ENCODE data around the gene CCR4. TPM values are rescaled to one million over a fixed set of nuclear protein-coding genes. Genes with fewer than 3 reads are reported as not detected.

CCR4 gene
- total RNA-seq, 1 experiment from 2014 or later = not detected

DNA sequence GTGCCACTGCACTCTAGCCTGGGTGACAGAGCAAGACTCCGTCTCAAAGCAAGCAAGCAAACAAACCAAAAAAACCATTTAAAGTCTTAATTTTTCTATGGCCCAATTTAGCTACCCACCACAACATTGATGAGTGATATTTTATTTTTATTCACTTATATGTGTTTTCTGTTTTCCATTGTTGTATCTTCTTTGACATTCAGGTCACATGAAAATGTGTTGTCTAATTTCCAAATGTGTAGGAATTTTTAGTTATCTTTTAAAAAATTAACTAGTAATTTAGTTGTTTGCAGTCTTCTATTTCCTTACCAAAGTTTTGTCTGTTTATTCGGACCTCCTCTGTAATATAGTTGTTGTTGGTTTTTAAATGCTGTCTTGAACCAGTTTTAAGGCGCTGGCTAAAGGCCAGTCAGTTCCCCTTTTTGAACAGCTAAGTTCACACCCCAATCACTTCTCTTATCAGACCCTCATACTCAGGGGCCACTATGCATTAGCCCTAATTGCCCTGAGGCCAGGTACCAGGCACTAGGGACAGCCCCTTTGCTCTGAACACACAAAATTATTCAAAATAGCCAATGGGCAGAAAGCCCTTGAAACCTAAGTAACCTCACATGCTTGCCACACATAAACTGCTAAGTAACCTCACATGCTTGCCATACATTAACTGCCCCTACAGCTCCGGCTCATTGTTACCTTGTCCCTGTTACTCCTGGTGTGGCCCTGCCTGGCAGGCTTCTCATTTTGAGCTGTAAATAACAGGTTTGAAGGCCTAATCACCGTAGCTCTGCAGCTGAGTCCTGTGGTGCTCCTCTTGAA is 4.3 kb upstream of the CCR4 start:
- H3K9ac ChIP-seq (ENCODE audit: low read length) = no peak overlapping the region
- ATAC-seq (no peak), DNase-seq (ENCODE audit: low read depth, low spot score) (no peak)
- peak overlapping the region; percentile 84 for H2AFZ ChIP-seq (ENCODE audit: low read depth, low read length, poor library complexity, severe bottlenecking)
- ChIA-PET POLR2A (no interaction called here), CTCF (interaction anchor here (0.7 to 4.1 kb wide), 10 partner anchors 13 to 842 kb away, joined by 3 to 26 read pairs (median 4); no protein-coding TSS in a partner anchor), RAD21 (ENCODE audit: low non-redundant PET in 1 of 2, low total read pairs in 2 of 2, uncharacterized antibody in 2 of 2, unreplicated experiment in 2 of 2) (interaction anchor here (0.6 to 1.0 kb wide), 3 partner anchors 127 to 840 kb away, joined by 3 read pairs; no protein-coding TSS in a partner anchor)
- H3K79me2 ChIP-seq (ENCODE audit: insufficient read depth, low read length) = no peaks in the 10 kb centered on the region
- intact Hi-C loops (cut with micrococcal nuclease) = loop anchor here (1.0 to 2.0 kb wide), 4 partner anchors 127 to 840 kb away; no protein-coding TSS in a partner anchor
- peaks cover 0 to 14% of the 10 kb centered on the region in 2 experiments; a peak in 2 of 4 replicates for H3K4me1 ChIP-seq (ENCODE audit: control insufficient read depth in 1 of 2, insufficient read depth in 2 of 2, low read length in 2 of 2)
- peak overlapping the region; percentile 15 for H3K4me2 ChIP-seq (ENCODE audit: low read length)
- no peaks in the 10 kb centered on the region for H4K20me1 ChIP-seq (ENCODE audit: insufficient read depth)
- no peaks in the 10 kb centered on the region for H3K9me2 ChIP-seq (ENCODE audit: insufficient read depth)
- no TSS peak for BruUV-seq (replicated peaks)
- H3K4me3 ChIP-seq (replicated peaks in 1 of 2; ENCODE audit: low read depth in 1 of 2, low read length in 2 of 2) = no peak overlapping the region
- H3K9me3 ChIP-seq (ENCODE audit: control insufficient read depth in 1 of 2, insufficient read depth in 1 of 2, low read depth in 1 of 2, low read length in 2 of 2) = no peaks in the 10 kb centered on the region
- TF ChIP-seq EGR1 (IDR thresholded peaks at IDR 0.05; ENCODE audit: low read depth) (no peak), JUND (IDR thresholded peaks at IDR 0.05) (no peak), FOSL1 (IDR thresholded peaks at IDR 0.05; ENCODE audit: low read depth) (no peak), RAD21 (IDR thresholded peaks at IDR 0.05; ENCODE audit: low read depth) (no peak), POLR2AphosphoS5 (IDR thresholded peaks at IDR 0.05; ENCODE audit: low read depth, low read length) (no peak), SIN3A (IDR thresholded peaks at IDR 0.05; ENCODE audit: low read depth) (no peak), ZFX (IDR thresholded peaks at IDR 0.05) (no peak), MAX (IDR thresholded peaks at IDR 0.05) (no peak), SRF (IDR thresholded peaks at IDR 0.05; ENCODE audit: low read depth) (no peak), EZH2 (IDR thresholded peaks at IDR 0.05) (no peak), SP1 (IDR thresholded peaks at IDR 0.05; ENCODE audit: low read depth) (no peak), ATF3 (IDR thresholded peaks at IDR 0.05) (no peak), ELF1 (IDR thresholded peaks at IDR 0.05; ENCODE audit: borderline replicate concordance, low read depth) (no peak), REST (IDR thresholded peaks at IDR 0.05; ENCODE audit: low read depth) (no peak), CBX3 (IDR thresholded peaks at IDR 0.05; ENCODE audit: low read depth) (no peak)
- TF ChIP-seq, protein P1, sequence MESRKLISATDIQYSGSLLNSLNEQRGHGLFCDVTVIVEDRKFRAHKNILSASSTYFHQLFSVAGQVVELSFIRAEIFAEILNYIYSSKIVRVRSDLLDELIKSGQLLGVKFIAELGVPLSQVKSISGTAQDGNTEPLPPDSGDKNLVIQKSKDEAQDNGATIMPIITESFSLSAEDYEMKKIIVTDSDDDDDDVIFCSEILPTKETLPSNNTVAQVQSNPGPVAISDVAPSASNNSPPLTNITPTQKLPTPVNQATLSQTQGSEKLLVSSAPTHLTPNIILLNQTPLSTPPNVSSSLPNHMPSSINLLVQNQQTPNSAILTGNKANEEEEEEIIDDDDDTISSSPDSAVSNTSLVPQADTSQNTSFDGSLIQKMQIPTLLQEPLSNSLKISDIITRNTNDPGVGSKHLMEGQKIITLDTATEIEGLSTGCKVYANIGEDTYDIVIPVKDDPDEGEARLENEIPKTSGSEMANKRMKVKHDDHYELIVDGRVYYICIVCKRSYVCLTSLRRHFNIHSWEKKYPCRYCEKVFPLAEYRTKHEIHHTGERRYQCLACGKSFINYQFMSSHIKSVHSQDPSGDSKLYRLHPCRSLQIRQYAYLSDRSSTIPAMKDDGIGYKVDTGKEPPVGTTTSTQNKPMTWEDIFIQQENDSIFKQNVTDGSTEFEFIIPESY (IDR thresholded peaks at IDR 0.05; ENCODE audit: extremely low read depth, insufficient replicate concordance, low read length) = no peak
- TF ChIP-seq, protein P2, sequence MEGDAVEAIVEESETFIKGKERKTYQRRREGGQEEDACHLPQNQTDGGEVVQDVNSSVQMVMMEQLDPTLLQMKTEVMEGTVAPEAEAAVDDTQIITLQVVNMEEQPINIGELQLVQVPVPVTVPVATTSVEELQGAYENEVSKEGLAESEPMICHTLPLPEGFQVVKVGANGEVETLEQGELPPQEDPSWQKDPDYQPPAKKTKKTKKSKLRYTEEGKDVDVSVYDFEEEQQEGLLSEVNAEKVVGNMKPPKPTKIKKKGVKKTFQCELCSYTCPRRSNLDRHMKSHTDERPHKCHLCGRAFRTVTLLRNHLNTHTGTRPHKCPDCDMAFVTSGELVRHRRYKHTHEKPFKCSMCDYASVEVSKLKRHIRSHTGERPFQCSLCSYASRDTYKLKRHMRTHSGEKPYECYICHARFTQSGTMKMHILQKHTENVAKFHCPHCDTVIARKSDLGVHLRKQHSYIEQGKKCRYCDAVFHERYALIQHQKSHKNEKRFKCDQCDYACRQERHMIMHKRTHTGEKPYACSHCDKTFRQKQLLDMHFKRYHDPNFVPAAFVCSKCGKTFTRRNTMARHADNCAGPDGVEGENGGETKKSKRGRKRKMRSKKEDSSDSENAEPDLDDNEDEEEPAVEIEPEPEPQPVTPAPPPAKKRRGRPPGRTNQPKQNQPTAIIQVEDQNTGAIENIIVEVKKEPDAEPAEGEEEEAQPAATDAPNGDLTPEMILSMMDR (IDR thresholded peaks at IDR 0.05 in 2 of 3, conservative IDR thresholded peaks at IDR 0.05 in 1 of 3; ENCODE audit: borderline replicate concordance in 1 of 3, insufficient read depth in 1 of 3, low read depth in 2 of 3, low read length in 2 of 3) = no peak
- H3K36me3 ChIP-seq (ENCODE audit: control insufficient read depth in 1 of 2, insufficient read depth in 2 of 2, low read length in 2 of 2) = no peaks in the 10 kb centered on the region
- H3K27ac ChIP-seq (ENCODE audit: low read depth, low read length) = no peak overlapping the region
- no peaks in the 10 kb centered on the region for H3K27me3 ChIP-seq (ENCODE audit: insufficient read depth, low read length)

All from HCT116 (cell line).